ENCODE measurements around the gene EFNB2.
A peak's percentile ranks its signal among the peaks of the same experiment; 100 is the strongest.

Gene EFNB2

DNA sequence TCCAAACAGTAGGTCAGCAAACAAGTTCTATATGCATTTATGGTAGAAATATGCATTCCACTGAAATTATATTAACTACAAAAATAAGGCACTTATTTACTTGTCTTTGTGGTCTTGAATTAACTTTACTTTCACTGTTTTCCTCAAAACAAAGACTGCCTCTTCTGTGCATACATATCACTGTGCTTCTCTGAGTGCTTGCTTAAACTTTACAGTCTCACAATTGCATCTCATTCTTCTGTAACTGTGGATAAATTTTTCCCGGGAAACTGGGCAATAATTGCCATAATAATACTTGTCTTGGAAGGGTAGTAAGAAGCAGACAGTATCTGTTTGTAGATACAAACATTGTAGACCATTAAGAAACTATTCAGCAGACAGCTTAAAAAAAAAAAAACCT is 38.4 kb downstream of the EFNB2 start:
- Histone ChIP-seq H3K4me1 (peaks cover 61 to 100% (median 96%) of the 10 kb centered on the region in 10 experiments), H3K4me2 (peak overlapping the region in 9 of 11 experiments; percentile 42 to 87 (median 74); a peak in 14 of 22 replicates)

DNA sequence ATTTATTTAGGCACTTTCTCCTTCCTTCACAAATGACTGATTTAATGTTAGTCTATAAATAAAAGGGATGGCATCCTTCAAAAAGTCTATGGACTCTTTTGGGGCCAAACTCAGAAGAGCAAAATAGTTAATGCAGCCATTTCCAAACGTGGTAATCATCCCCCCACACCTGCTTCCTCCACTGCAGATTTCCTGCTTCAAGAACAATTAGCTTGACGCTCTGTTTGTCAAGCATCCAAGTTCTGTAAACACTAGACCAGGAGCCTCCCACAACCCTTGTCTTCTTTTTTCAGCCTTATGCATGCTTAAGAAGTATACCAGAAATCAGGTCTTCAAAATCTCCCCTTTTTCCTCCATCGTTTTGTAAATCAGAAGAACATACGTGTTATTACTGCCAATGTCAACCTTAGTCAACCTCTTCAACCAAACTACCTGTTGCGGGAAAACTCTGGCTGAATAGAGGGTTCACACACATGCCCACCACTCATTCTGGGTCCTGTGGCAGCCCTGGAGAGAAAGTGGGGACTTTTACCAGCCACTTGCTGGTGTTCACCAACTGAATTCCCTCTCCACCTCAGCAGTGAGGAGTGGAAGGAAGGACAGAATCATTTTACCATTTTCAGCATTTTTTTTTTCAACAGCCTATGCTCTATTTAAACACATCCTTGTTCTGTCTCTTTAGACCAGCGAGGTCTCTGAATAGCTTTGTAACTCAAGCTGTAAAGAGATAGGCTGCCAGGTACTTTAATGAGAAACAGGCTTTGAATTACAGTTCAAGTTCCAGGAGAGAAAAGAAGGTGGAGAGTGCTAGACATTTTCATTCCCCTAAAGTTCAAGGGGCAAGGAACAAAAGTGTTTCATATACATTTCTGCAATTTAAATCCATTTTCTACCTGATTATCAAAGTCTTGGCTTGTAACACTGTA is 39.1 kb downstream of the EFNB2 start:
- H3K9me3 ChIP-seq (replicated peaks in 1 of 11) = no peaks in the 10 kb centered on the region
- peak overlapping the region in 2 of 11 experiments; percentile 1 to 19; a peak in 2 of 22 replicates for H3K9ac ChIP-seq
- peak overlapping the region in 6 of 11 experiments; percentile 15 to 55 (median 42); a peak in 10 of 22 replicates for H3K27ac ChIP-seq
- no peak overlapping the region for H3K4me3 ChIP-seq
- no peaks in the 10 kb centered on the region for H3K27me3 ChIP-seq
- no peak for TF ChIP-seq Cebpa-rat (IDR thresholded peaks at IDR 0.05)
- H3K36me3 ChIP-seq = peaks cover 10 to 55% (median 34%) of the 10 kb centered on the region in 11 experiments; a peak in 20 of 22 replicates
- peaks cover 61 to 100% (median 97%) of the 10 kb centered on the region in 10 experiments for H3K4me1 ChIP-seq
- H4K20me1 ChIP-seq = peaks cover 0 to 98% (median 27%) of the 10 kb centered on the region in 11 experiments; a peak in 16 of 22 replicates
- peak overlapping the region; percentile 27 to 87 (median 72); a peak in 21 of 22 replicates for H3K4me2 ChIP-seq

More for the DNA sequence above, 38.4 kb downstream of the EFNB2 start:
- no peaks in the 10 kb centered on the region for H3K27me3 ChIP-seq
- peaks cover 0 to 98% (median 22%) of the 10 kb centered on the region in 11 experiments; a peak in 16 of 22 replicates for H4K20me1 ChIP-seq
- no peak overlapping the region; a peak in 1 of 22 replicates for H3K9ac ChIP-seq
- H3K36me3 ChIP-seq = peaks cover 8 to 53% (median 27%) of the 10 kb centered on the region in 11 experiments; a peak in 20 of 22 replicates
- no peak for TF ChIP-seq Cebpa-rat (IDR thresholded peaks at IDR 0.05)
- H3K9me3 ChIP-seq (replicated peaks in 1 of 11) = no peaks in the 10 kb centered on the region
- H3K4me3 ChIP-seq = no peak overlapping the region
- H3K27ac ChIP-seq = peak overlapping the region in 4 of 11 experiments; percentile 40 to 55 (median 46); a peak in 5 of 22 replicates

GRCh38 chr13:106494936-106495335 is 40.5 kb downstream of the EFNB2 start:
- H3K27me3 ChIP-seq = no peaks in the 10 kb centered on the region
- H3K36me3 ChIP-seq = peaks cover 10 to 69% (median 44%) of the 10 kb centered on the region in 11 experiments; a peak in 20 of 22 replicates
- peaks cover 51 to 93% (median 91%) of the 10 kb centered on the region in 10 experiments for H3K4me1 ChIP-seq
- no peaks in the 10 kb centered on the region for H3K9me3 ChIP-seq (replicated peaks in 1 of 11)
- H3K4me3 ChIP-seq = no peak overlapping the region
- peaks cover 0 to 100% (median 27%) of the 10 kb centered on the region in 11 experiments; a peak in 16 of 22 replicates for H4K20me1 ChIP-seq
- H3K27ac ChIP-seq = no peak overlapping the region
- peak overlapping the region in 8 of 11 experiments; percentile 26 to 87 (median 70); a peak in 10 of 22 replicates for H3K4me2 ChIP-seq
- H3K9ac ChIP-seq = no peak overlapping the region
- no peak for TF ChIP-seq Cebpa-rat (IDR thresholded peaks at IDR 0.05)

- H3K9me3 ChIP-seq (replicated peaks in 1 of 11) = no peaks in the 10 kb centered on the region
- peaks cover 47 to 88% (median 87%) of the 10 kb centered on the region in 10 experiments for H3K4me1 ChIP-seq
- H4K20me1 ChIP-seq = peaks cover 0 to 100% (median 27%) of the 10 kb centered on the region in 11 experiments; a peak in 16 of 22 replicates
These were observed 41.0 kb downstream of the EFNB2 start for GRCh38 chr13:106494506-106494905.

DNA sequence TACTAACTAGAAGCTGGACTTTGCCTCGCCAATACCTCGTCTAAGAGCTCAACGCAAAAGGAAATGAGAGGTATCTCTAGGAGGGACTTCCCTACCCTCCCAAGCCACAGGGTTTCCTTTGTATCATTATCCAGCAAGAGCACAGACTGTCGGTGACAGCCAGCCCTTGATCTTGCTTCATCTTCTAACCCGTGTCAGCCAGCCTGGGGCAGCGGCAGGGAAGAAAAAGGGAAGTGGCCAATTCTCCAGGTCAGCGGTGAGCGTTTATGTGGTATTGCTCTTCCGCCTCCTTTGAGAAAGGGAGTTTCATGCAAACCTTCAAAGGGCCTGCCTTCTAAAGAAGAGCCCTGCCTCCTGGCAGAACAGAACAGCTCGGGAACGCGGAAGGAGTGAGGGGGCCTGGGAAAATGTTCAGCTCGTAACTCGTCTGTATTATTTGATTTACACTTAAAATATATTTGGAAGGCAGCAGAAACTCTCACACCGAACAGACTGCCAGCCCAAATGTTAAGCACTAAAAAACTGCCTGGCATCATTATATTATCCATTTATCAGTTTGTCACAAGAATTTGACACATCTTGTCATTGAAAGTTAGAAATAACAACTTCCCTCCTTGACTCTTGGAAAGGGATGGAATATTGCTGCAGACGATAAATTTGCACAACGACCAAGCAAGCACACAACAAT is 41.8 kb downstream of the EFNB2 start:
- Histone ChIP-seq H3K4me2 (peak overlapping the region; percentile 40 to 87 (median 70)), H3K27ac (peak overlapping the region in 8 of 11 experiments; percentile 31 to 60 (median 52); a peak in 15 of 22 replicates), H3K9me3 (replicated peaks in 1 of 11) (no peaks in the 10 kb centered on the region), H4K20me1 (peaks cover 0 to 100% (median 27%) of the 10 kb centered on the region in 11 experiments; a peak in 16 of 22 replicates), H3K4me1 (peaks cover 39 to 80% (median 78%) of the 10 kb centered on the region in 10 experiments), H3K36me3 (peaks cover 10 to 72% (median 48%) of the 10 kb centered on the region in 11 experiments; a peak in 20 of 22 replicates), H3K27me3 (no peaks in the 10 kb centered on the region), H3K4me3 (no peak overlapping the region; a peak in 1 of 20 replicates), H3K9ac (peak overlapping the region in 2 of 11 experiments; percentile 25 to 30; a peak in 1 of 22 replicates)
- peak in 7 of 11 experiments; percentile 46 to 73 (median 55); a peak in 11 of 22 replicates for TF ChIP-seq Cebpa-rat (IDR thresholded peaks at IDR 0.05)

More at GRCh38 chr13:106494506-106494905, 41.0 kb downstream of the EFNB2 start:
- Histone ChIP-seq H3K36me3 (peaks cover 10 to 72% (median 48%) of the 10 kb centered on the region in 11 experiments; a peak in 20 of 22 replicates), H3K4me3 (no peak overlapping the region), H3K4me2 (peak overlapping the region in 9 of 11 experiments; percentile 26 to 87 (median 69); a peak in 13 of 22 replicates), H3K27me3 (no peaks in the 10 kb centered on the region), H3K27ac (0 out of 22 replicates have a peak overlapping the region, but pooled peaks of 1 of the 11 experiments have one; percentile 12), H3K9ac (no peak overlapping the region)
- no peak for TF ChIP-seq Cebpa-rat (IDR thresholded peaks at IDR 0.05)

- H3K27me3 ChIP-seq = no peaks in the 10 kb centered on the region
- H3K9ac ChIP-seq = peak overlapping the region in 2 of 11 experiments; percentile 25 to 30; a peak in 1 of 22 replicates
- peaks cover 30 to 72% (median 70%) of the 10 kb centered on the region in 10 experiments for H3K4me1 ChIP-seq
- peaks cover 10 to 72% (median 48%) of the 10 kb centered on the region in 11 experiments; a peak in 20 of 22 replicates for H3K36me3 ChIP-seq
- no peak for TF ChIP-seq Cebpa-rat (IDR thresholded peaks at IDR 0.05)
- no peak overlapping the region for H3K4me3 ChIP-seq
- peak overlapping the region in 8 of 11 experiments; percentile 31 to 60 (median 52); a peak in 14 of 22 replicates for H3K27ac ChIP-seq
- peaks cover 0 to 96% (median 27%) of the 10 kb centered on the region in 11 experiments; a peak in 16 of 22 replicates for H4K20me1 ChIP-seq
- H3K4me2 ChIP-seq = peak overlapping the region; percentile 40 to 87 (median 70)
- no peaks in the 10 kb centered on the region for H3K9me3 ChIP-seq (replicated peaks in 1 of 11)
These were observed 42.6 kb downstream of the EFNB2 start for GRCh38 chr13:106492588-106493475.

- Histone ChIP-seq H3K4me1 (peaks cover 26 to 64% (median 62%) of the 10 kb centered on the region in 10 experiments), H3K36me3 (peaks cover 10 to 72% (median 48%) of the 10 kb centered on the region in 11 experiments; a peak in 20 of 22 replicates), H3K4me2 (peak overlapping the region in 5 of 11 experiments; percentile 69 to 80 (median 78); a peak in 3 of 22 replicates), H3K4me3 (no peak overlapping the region), H3K9me3 (replicated peaks in 1 of 11) (no peaks in the 10 kb centered on the region), H3K9ac (no peak overlapping the region), H3K27ac (peak overlapping the region in 2 of 11 experiments; percentile 19 to 60; a peak in 2 of 22 replicates), H3K27me3 (no peaks in the 10 kb centered on the region), H4K20me1 (peaks cover 0 to 88% (median 27%) of the 10 kb centered on the region in 11 experiments; a peak in 16 of 22 replicates)
- no peak for TF ChIP-seq Cebpa-rat (IDR thresholded peaks at IDR 0.05)
These were observed 43.4 kb downstream of the EFNB2 start for GRCh38 chr13:106491928-106492587.
